Muscle of leg (tissue), 11 donors: ENCODE measurements around the gene OGA. TPM values are rescaled to one million over a fixed set of nuclear protein-coding genes. Genes with fewer than 3 reads are reported as not detected.

Experiments used
- DNase-seq: peaks from one replicate; pipeline ENCODE4 v3.0.0; 2013
- H3K27ac ChIP-seq: one replicate; pipeline ENCODE4 v1.5.1; 2013; ENCODE audit warnings: mild to moderate bottlenecking, low read length, control low read depth
- H3K27me3 ChIP-seq: one replicate; pipeline ENCODE4 v1.6.1; 2013; ENCODE audit warnings: low read length; ENCODE audit not compliant: control insufficient read depth, insufficient read depth
- H3K36me3 ChIP-seq: one replicate; pipeline ENCODE4 v1.6.1; 2013; ENCODE audit warnings: low read length; ENCODE audit not compliant: control insufficient read depth, insufficient read depth
- H3K4me1 ChIP-seq: one replicate; pipeline ENCODE4 v1.6.1; 2013; ENCODE audit warnings: low read length; ENCODE audit not compliant: control insufficient read depth, insufficient read depth
- H3K4me3 ChIP-seq: one replicate; pipeline ENCODE4 v1.5.1; 2013; ENCODE audit warnings: low read length, control low read depth
- H3K9me3 ChIP-seq: replicated peaks from 2 replicates; pipeline ENCODE4 v1.6.1; 2013; ENCODE audit warnings: low read depth, low read length; ENCODE audit not compliant: control insufficient read depth
- WGBS: methylation state at CpG from one replicate; pipeline ENCODE4 v1.1.5; 2013; ENCODE audit warnings: missing lambda C conversion rate; ENCODE audit not compliant: insufficient coverage; 5-methylcytosine and 5-hydroxymethylcytosine counted together
- polyA plus RNA-seq, 8 donors: library from polyadenylated mRNA; unstranded; fragments of 120-200 nt; gene quantifications; one replicate each; pipeline versions ENCODE4 v1.2.1 to v1.2.3, GENCODE V29; 2013; ENCODE audit warnings: inconsistent platforms in 1 of 8, low replicate concordance in 1 of 8; ENCODE audit not compliant: insufficient read length in 8 of 8, insufficient read depth in 1 of 8
- total RNA-seq: library from RNA; stranded (reverse); fragments of 120-200 nt; gene quantifications from one replicate; pipeline ENCODE4 v1.2.4, GENCODE V29; 2013

The OGA gene
- total and polyA plus RNA-seq, 9 donors = 73.2 to 127 (median 91.6) TPM

GRCh38 chr10:101848894-101849351 is 30.7 kb upstream of the OGA start:
- peaks cover 17% of the 10 kb centered on the region for H3K36me3 ChIP-seq
- H3K27ac ChIP-seq = peak overlapping the region; percentile 35
- 65% methylated on average over 3 of the region's 3 CpGs for WGBS
- H3K9me3 ChIP-seq = no peaks in the 10 kb centered on the region
- no peaks in the 10 kb centered on the region for H3K27me3 ChIP-seq
- DNase-seq = no peak
- peaks cover 11% of the 10 kb centered on the region for H3K4me1 ChIP-seq
- no peak overlapping the region for H3K4me3 ChIP-seq

GRCh38 chr10:101848408-101848807 is 30.2 kb upstream of the OGA start:
- WGBS = 8% methylated on average over 4 of the region's 4 CpGs
- H3K27me3 ChIP-seq = no peaks in the 10 kb centered on the region
- no peak overlapping the region for H3K4me3 ChIP-seq
- peaks cover 17% of the 10 kb centered on the region for H3K36me3 ChIP-seq
- H3K4me1 ChIP-seq = peaks cover 11% of the 10 kb centered on the region
- no peaks in the 10 kb centered on the region for H3K9me3 ChIP-seq
- peak; percentile 73 for DNase-seq
- H3K27ac ChIP-seq = peak overlapping the region; percentile 35

GRCh38 chr10:101845893-101846292 is 27.6 kb upstream of the OGA start:
- no peaks in the 10 kb centered on the region for H3K27me3 ChIP-seq
- H3K4me1 ChIP-seq = peaks cover 17% of the 10 kb centered on the region
- 60% methylated on average over 1 of the region's 3 CpGs for WGBS
- H3K27ac ChIP-seq = no peak overlapping the region
- DNase-seq = no peak
- no peak overlapping the region for H3K4me3 ChIP-seq
- no peaks in the 10 kb centered on the region for H3K9me3 ChIP-seq
- peaks cover 17% of the 10 kb centered on the region for H3K36me3 ChIP-seq

- WGBS = 17% methylated on average over 40 of the region's 60 CpGs
- no peak for DNase-seq
- Histone ChIP-seq H3K27ac (no peak within 1 kb of the TSS), H3K4me1 (peaks cover 30% of the 10 kb centered on the region), H3K9me3 (no peaks in the 10 kb centered on the region), H3K4me3 (no peak within 1 kb of the TSS), H3K36me3 (peaks cover 17% of the 10 kb centered on the region), H3K27me3 (peaks cover 4% of the 10 kb centered on the region)
Measured at GRCh38 chr10:101843032-101844021, 25.1 kb upstream of the OGA start, which contains the start of gene KCNIP2. Gene KCNIP2 (minus strand): TSS chr10:101843800. CDS start chr10:101843568, 232 bp downstream.

GRCh38 chr10:101841826-101842225 is 23.6 kb upstream of the OGA start:
- H3K4me3 ChIP-seq = no peak overlapping the region
- peaks cover 36% of the 10 kb centered on the region for H3K4me1 ChIP-seq
- H3K27me3 ChIP-seq = peaks cover 4% of the 10 kb centered on the region
- no peaks in the 10 kb centered on the region for H3K9me3 ChIP-seq
- DNase-seq = no peak
- H3K36me3 ChIP-seq = peaks cover 9% of the 10 kb centered on the region
- no peak overlapping the region for H3K27ac ChIP-seq

GRCh38 chr10:101840741-101841453 is 22.7 kb upstream of the OGA start:
- WGBS = under 1% methylated on average over 32 of the region's 46 CpGs
- DNase-seq = peak; percentile 94
- peaks cover 4% of the 10 kb centered on the region for H3K27me3 ChIP-seq
- H3K36me3 ChIP-seq = peaks cover 5% of the 10 kb centered on the region
- no peaks in the 10 kb centered on the region for H3K9me3 ChIP-seq
- H3K4me3 ChIP-seq = peak overlapping the region; percentile 12
- no peak overlapping the region for H3K27ac ChIP-seq
- peaks cover 37% of the 10 kb centered on the region for H3K4me1 ChIP-seq

GRCh38 chr10:101840102-101840684 is 21.9 kb upstream of the OGA start:
- no peaks in the 10 kb centered on the region for H3K36me3 ChIP-seq
- peaks cover 43% of the 10 kb centered on the region for H3K4me1 ChIP-seq
- no peaks in the 10 kb centered on the region for H3K9me3 ChIP-seq
- H3K27me3 ChIP-seq = peaks cover 4% of the 10 kb centered on the region
- no peak overlapping the region for H3K27ac ChIP-seq
- WGBS = no CpG with 5 or more reads among the region's 19 CpGs
- H3K4me3 ChIP-seq = no peak overlapping the region
- no peak for DNase-seq

GRCh38 chr10:101839416-101840063 is 21.3 kb upstream of the OGA start:
- no peak for DNase-seq
- H3K36me3 ChIP-seq = no peaks in the 10 kb centered on the region
- no peak overlapping the region for H3K27ac ChIP-seq
- no peak overlapping the region for H3K4me3 ChIP-seq
- peaks cover 4% of the 10 kb centered on the region for H3K27me3 ChIP-seq
- H3K4me1 ChIP-seq = peaks cover 44% of the 10 kb centered on the region
- 8% methylated on average over 29 of the region's 36 CpGs for WGBS
- no peaks in the 10 kb centered on the region for H3K9me3 ChIP-seq

GRCh38 chr10:101839002-101839401 is 20.8 kb upstream of the OGA start:
- no peak overlapping the region for H3K4me3 ChIP-seq
- WGBS = 100% methylated on average over 1 of the region's 1 CpG

More at GRCh38 chr10:101839002-101839401, 20.8 kb upstream of the OGA start:
- H3K27me3 ChIP-seq = peaks cover 4% of the 10 kb centered on the region
- peaks cover 44% of the 10 kb centered on the region for H3K4me1 ChIP-seq
- H3K9me3 ChIP-seq = no peaks in the 10 kb centered on the region
- no peaks in the 10 kb centered on the region for H3K36me3 ChIP-seq
- no peak for DNase-seq
- H3K27ac ChIP-seq = peak overlapping the region; percentile 65
